Germinal center (tissue), 1 donor: ENCODE data around the gene EPHA8.
A peak's percentile ranks its signal among the peaks of the same experiment; 100 is the strongest.

Source experiments
- DNase-seq: peaks from one replicate; pipeline ENCODE4 v3.0.0; 2012; ENCODE audit warnings: mixed read lengths, low spot score

The EPHA8 gene

DNA sequence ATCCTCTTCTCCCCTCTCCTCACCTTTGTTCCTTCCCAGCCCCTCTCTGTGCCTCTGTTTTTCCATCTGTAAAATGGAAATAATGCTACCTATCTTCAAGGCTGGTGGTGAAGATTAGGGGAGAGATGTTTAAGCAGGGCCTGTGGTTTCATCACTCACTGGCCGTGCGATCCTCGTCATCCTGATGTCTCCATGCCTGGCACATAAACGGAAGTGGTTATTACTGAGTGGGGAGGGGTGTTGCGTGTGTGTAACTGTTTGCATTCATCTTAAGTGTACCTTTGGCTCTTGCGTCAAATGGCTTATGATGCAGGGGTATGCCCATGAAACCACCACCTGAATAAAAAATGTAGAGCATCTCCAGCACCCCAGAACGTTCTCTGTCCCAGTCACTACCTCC lies 56.0 kb downstream of the EPHA8 start:
- DNase-seq: no peak

DNA sequence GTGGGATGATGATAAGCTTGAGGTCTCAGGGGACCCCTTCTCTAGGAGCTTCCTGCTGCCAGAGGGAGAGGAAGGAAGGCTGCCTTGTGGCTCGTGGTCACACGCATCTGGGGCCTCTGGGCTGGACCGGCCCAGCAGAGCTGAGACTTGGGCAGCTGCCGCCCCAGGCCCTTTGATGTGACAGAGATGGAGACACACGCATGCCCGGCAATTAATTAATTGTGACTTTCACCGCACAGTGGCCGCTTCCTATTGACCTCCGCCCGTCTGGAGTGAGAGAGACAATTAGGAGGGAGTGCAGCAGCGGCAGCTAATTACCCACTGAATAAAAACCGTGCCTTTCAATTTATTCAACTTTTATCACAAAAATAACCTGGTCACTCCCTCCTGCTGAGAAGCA lies 56.5 kb downstream of the EPHA8 start:
- no peak for DNase-seq

DNA sequence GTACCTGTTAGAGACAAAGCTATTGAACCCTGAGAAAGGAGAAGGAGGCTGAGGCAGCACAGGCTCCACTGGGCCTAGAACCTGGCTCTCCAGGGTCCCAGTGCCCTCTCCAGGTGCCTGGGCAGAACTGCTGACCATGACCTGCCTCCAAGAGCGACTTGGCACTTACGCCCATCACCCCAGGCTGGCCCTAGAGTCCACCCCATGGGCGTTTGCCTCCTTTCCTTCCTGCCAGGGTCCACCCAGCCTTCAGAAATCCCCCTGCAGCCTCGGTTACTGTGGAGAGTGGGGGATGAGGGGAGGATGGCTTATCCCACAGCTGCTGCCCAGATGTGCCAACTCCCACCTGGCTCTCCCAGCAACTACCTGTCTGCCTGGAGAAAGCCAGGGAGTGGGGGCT lies 58.5 kb downstream of the EPHA8 start:
- DNase-seq: no peak

DNA sequence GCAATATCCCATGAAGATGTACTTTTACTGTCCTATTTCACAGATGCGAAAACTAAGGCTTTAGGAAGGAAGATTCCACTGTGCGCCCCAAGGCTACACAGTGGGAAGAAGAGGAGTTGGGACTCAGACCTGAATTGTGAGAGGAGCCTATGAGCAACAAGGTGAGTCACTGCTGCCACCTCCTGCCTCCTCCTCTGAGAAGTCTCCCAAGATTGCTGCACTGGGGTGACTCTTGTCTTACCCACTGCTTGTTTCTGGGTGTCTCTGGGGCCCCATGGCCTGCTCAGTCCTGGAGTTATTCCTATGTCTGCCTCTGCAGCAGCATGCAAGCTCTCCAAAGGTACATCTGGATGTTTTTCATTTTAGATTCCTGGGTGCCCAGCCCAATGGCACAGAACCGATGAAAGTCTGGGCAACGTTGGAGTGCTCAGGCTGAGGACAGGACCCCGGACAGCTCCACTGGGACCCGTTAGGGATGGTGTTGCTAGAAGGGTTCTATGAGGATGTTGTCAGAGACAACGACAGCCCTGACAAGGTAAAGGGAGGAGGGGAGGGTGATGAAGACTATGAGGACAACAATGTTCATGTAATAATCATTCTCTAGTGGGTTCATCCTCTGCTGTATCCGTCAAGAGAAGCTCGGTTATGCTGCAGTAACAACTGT lies 62.1 kb downstream of the EPHA8 start:
- no peak for DNase-seq

DNA sequence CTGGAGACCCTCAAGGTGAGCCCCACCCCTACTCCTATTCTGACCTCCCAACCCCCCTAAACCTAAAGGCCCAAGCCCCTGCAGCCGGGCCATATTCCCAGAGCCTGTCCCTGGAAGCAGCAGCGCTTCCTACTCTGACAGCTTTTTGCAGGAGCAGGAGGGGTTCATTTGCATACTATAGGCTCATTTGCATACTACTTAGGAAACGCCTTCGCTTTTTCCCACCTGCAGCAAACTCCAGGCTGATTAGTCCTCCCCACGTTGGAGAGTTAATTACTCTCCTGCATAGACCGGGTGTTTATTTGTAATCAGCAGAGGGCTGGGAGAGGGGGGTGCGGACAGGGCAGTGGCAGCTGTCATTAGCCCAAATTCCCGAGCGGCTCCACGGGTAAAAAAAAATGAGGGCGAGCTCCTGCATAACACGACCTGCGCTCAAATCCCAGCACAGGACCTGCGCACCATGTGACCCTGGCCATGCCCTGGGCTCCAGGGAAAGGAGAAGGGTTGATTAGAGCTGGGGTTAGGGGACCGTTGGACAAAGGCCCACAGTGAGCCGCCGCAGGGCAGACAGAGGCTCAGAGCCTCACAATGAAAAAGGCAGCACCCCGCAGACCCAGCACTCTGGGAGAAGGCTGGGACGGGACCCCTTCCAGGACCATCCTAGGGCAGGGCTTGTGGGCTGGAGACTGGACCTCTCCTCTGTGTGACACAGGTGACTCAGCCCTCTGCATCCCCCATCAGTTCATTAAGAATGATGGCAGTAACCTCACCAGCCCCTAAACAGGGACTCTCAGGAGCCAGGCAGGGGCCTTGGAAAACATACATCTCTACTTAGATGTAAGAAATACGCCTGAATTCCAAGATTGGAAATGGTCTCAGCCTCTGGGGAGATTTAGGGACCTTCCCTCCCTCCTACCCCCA lies 63.2 kb downstream of the EPHA8 start:
- no peak for DNase-seq

DNA sequence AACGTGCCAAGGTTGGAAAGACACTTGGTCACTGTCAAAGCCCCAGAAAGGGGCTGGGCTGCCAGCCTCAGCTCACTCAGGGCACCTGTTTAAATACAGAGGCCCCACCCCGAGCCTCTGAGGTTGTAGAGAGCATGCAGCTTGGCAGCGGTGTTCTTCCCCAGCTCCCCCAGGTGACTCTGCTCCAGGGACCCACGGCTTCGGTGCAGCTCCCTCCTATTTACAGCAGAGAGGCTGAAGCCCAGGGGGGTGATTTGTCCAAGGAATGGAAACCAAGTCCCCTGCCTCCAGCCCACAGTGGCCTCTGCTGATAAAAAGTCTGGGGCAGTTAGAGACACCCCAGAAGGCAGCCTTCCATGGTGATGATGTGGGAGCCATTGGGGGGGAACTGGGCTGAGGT lies 64.0 kb downstream of the EPHA8 start:
- DNase-seq: no peak

DNA sequence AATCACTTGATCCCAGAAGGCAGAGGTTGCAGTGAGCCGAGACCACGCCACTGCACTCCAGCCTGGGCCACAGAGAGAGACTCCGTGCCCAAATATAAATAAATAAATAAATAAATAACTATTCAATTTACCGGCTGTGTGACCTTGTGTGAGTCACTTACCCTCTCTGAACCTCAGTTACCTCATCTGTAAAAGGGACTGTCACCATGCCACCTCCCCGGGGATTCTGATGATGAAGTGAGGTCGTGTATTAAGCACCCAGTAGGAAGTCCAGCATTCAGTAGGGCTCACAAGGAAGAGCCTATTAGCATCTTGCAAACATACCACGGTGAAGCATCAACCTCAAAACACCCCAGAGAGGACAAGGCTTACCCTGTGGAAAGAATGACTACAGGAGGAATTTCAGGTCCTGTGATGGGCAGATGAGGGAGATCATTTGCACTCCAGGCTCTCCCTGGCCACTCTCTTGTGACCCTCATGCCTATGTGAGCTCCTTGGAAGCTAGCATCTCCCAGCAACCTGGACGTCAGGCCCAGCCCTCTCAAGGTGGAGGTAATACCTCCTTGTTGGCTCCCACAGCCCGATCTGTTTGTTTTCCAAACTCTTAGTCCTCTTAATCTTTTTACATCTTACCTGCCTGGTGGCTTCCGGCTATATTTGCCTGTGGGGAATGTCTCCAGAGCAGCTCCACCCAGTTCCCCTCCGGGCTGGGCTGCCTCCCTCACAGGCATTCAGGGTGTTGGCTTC lies 65.6 kb downstream of the EPHA8 start:
- DNase-seq: no peak

DNA sequence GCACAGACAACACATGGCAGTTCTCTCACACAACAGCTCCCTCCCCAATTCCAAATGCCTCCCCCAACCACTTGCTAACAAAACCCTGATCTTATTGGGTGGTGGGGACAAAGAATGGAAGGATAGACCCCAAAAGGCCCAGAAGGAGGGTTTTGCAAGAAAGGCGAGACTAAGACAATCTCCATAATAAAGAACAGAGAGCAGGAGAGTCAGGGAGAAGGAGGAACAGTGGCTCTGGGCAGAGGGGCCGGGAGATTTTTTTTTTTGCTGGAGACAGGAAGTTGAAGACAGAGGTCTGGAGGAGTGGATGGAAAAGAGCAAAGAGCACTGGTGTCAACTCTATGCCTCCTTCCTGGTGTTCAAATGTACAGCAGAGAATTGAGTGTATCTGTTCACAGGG lies 66.6 kb downstream of the EPHA8 start:
- no peak for DNase-seq

DNA sequence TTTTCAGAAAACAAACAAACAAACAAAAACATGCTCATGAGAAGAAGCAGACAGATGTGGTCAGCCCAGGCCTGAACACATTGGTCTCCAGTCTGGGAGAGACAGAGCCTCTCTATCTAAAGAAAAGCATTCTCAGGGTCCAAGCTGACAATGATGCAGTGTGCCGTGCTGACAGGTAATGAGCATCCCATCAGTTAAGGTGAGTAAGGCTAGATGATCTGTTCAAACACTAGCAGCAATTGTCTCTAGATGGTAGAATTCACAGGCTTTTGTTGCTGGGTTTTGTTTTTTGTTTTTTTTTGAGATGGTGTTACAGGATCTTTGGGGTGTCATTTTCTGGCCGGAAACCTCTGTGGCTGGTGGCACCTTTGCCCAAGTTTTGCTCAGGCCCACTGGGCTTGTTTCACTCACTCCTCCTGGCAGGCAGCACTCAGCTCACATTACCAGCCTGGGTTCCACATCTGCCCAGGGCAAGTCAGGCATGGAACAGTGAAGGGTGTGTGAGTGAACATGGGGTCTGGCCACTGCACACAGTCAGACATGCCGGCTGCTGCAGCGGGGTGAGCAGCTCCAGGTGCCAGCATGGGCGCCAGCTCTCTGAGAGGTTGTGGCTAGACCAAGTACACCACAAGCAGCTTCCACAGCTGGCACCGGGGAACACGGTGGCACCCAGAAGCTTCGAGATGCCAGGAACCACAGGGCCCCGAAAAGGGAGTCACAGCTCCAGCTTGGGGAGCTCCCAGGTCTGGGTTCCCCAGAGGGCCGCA lies 70.6 kb downstream of the EPHA8 start:
- DNase-seq: no peak

DNA sequence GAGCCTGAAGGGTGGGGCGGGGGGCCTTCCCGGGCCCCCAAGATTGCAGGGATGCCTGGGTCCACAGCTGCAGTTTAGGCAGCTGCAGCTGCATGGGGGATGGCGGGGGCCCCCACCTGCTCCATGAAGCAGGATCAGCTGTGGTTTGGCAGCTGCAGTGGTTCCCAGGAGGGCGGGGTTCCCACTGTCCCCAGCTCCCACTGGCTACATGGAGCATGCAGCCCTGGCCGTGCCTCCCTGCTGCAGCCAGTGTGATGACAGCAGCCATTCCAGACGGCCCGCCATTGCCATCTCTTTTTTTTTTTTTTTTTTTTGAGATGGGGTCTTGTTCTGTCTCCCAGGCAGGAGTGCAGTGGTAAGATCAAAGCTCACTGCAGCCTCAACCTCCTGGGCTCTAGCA lies 72.1 kb downstream of the EPHA8 start:
- DNase-seq: no peak

DNA sequence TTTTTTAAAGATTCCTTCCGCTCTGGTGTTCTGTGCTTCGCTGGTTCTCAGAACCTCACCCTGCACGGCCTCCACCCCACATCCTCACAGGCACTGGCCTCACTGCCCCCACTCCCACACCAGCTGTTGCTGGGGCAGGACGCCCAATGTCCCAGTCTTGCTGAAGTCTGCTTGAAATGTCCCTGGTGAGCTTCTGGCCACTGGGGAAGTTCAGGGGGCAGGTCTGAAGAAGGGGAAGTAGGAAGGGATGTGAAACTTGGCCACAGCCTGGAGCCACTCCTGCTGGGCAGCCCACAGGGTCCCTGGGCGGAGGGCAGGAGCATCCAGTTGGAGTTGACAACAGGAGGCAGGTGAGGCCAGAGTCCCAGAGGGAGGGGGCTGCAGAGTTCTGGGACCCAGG lies 73.1 kb downstream of the EPHA8 start, which contains the start of gene C1QA:
TSS of gene C1QA (plus strand) at position 276 of the 400 bp plus-strand sequence. CDS start 989 bp downstream, outside the sequence.
- DNase-seq: no peak

DNA sequence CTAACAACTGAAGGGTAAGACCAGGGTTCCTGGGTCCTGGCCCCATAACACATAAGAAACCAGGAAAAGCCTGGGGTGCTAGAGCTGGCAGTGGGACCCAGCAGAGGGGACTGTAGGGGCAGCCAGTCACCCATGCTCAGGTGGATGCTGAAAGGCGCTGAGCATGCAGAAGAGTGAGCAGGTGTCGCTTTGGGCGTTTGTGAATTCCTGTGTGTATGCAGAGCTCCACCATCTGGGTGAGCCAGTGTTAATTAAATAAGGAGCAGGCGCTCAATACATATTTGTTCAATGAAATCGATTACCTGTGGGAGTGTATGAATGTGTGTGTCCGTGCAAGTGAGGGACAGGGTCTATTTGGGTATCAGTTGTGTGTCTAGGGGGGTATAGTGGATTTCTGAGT lies 73.6 kb downstream of the EPHA8 start:
- no peak for DNase-seq

DNA sequence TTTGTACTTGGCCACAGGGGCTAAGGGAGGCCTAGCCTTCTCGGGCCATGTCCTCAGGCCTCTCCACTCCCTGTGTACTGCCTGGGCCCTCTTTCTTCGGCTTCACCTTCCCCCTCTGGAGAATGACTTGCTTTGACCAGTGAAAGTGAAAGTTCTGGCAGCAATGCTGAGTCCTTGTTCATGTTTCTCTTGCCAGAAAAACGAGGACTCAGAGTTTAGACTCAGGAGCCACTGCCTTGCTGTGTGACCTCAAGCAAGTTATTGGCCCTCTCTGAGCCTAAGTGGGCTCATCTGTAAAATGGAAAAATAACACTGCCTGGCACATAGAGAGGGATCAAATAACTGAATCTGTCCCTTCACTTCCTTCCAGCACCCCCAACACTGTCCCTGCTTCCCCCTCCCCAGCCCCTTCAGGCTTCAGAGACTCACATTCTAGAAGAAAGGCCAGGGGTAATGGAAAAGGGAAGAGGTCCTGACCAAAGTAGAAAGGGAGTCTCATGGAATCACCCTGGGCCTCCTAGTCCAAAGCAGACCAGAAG lies 74.7 kb downstream of the EPHA8 start:
- DNase-seq: no peak

DNA sequence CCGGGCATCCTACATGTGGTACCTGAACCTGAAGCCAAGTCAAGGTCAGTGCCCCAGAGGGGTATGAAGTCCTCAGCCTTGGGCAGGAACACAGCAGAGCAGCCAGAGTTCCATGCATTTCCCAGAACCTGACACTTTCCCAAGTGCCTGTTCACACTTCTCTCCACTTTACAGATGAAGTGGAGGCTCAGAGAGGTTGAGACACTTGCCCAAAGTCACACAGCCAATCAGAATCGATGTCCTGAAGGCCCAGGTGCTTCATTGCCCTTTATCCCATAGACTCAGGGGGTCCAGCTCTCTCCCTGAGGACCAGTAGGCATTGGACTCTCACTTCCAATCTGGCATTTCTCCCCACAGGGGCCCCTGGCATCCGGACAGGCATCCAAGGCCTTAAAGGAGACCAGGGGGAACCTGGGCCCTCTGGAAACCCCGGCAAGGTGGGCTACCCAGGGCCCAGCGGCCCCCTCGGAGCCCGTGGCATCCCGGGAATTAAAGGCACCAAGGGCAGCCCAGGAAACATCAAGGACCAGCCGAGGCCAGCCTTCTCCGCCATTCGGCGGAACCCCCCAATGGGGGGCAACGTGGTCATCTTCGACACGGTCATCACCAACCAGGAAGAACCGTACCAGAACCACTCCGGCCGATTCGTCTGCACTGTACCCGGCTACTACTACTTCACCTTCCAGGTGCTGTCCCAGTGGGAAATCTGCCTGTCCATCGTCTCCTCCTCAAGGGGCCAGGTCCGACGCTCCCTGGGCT lies 75.4 kb downstream of the EPHA8 start:
- no peak for DNase-seq

DNA sequence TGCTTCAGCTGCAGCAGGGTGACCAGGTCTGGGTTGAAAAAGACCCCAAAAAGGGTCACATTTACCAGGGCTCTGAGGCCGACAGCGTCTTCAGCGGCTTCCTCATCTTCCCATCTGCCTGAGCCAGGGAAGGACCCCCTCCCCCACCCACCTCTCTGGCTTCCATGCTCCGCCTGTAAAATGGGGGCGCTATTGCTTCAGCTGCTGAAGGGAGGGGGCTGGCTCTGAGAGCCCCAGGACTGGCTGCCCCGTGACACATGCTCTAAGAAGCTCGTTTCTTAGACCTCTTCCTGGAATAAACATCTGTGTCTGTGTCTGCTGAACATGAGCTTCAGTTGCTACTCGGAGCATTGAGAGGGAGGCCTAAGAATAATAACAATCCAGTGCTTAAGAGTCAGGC lies 76.0 kb downstream of the EPHA8 start:
- DNase-seq: no peak

DNA sequence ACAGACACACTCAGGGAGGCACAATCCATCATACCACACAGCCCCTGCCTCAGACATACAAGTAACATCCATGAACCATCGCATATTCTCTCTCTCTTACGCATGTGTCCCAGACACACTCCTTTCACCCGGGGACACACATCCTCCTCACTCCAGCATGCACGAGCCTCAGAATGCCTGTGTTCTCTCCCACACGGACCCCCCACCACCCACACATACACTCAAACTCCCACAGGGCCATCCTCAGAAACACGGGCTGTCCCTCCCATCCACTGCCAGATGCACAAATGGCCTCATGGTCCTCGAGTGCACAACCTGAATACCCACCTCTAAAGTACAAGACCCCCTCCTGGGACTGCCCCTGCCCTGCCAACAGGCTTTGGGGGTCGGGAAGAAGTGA lies 78.0 kb downstream of the EPHA8 start:
- DNase-seq: no peak

DNA sequence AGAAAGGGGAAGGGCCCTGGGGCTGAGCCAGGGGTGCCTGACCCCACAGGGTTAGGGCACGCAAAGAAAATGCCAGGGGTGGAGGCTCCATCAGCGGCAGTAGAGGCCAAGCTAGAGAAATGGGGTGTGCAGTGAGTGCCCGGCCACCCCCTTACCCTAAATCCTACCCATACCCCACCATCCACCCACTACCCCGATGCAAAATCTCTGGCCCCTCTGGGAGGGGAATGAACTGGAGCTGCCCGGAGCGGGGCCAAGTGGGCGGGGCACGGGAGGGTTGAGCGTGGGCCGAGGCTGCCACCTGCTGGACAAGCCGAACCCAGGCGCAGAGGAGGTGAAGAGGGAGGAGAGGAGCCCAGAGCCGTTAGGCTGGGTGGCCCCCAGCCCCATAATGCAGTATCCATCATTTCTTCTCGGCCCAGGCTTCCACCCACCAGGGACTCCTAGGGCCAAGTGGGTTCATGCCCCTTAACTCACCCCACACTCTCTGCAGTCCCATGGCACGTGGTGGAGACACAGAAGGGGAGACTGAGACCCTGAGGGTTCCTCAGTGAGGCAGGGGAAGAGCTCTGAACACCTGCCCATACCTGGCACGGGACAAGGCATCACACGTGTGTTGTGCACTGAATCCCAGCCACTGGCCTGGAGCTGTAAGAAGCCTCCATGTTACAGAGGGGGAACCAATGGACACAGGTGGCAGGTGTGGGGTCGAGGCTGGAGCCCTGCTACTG lies 78.8 kb downstream of the EPHA8 start:
- DNase-seq: peak; percentile 80

DNA sequence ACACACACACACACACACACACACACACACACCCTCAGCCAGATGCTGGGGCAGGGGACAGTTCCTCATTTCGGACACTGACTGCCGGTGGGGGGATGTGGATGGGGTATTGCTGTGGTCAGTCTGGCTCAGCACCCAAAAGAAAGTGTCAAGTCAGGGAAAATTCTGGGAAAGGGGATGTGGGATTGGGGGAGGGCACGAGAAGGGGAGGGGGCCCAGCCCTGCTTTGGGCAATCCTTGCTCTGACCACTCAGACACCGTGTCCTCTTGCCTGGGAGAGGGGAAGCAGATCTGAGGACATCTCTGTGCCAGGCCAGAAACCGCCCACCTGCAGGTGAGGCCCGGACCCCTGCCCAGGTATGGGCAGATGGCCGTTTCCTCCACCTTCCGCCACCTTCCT lies 80.1 kb downstream of the EPHA8 start, which contains the start of gene C1QC:
TSS of gene C1QC (plus strand) at position 253 of the 400 bp plus-strand sequence. CDS start 391 bp downstream, outside the sequence.
- DNase-seq: no peak

DNA sequence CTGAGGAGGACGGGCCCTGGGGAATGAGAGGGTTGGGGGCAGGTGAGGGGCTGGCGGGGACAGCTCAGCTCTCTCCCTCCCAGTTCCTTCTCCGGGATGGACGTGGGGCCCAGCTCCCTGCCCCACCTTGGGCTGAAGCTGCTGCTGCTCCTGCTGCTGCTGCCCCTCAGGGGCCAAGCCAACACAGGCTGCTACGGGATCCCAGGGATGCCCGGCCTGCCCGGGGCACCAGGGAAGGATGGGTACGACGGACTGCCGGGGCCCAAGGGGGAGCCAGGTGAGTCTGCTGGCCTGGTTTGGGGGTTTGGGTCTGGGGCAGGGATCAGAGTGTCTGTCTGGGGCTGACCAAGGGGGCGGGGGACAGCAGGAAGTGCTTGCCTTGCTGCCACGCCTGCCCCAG lies 80.6 kb downstream of the EPHA8 start:
- DNase-seq: no peak

DNA sequence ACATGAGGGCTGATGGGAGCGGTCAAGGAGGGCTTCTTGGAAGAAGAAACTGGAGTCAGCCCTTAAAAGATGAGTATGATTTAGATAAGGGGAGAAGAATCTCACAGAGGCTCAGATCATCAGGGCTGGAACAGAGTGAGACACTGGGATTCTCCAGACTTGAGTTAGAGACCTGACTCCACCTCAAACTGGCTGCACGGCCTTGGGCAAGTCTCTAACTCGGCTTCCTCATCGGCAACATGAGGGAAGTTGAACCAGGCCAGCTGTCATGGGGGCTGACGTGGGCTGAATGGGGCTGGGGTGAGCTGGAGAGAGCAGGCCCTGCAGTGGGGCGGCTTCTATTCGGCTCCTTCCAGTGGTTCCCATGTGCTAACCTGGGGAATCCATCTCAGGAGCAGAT lies 82.6 kb downstream of the EPHA8 start:
- DNase-seq: no peak
